ENCODE measurements around the gene TRIP13. TPM values are rescaled to one million over a fixed set of nuclear protein-coding genes. Genes with fewer than 3 reads are reported as not detected.
"Not testable (repeated sequence)": the region's sequence is repeated elsewhere in the genome, so short reads cannot be mapped to it uniquely, and the experiment has no call there.

The TRIP13 gene
- total RNA-seq, 1 experiment from 2014 or later: 42.6 TPM

GRCh38 chr5:847736-848135 lies 44.9 kb upstream of the TRIP13 start:
- peaks cover 0 to 11% (median 0%) of the 10 kb centered on the region in 3 experiments; a peak in 3 of 7 replicates for H3K36me3 Mint-ChIP-seq (ENCODE audit: insufficient read depth in 1 of 3, low read depth in 3 of 3)
- H3K4me2 ChIP-seq (ENCODE audit: insufficient read depth, insufficient read length, low read length); DNase-seq: not testable (repeated sequence)

More at GRCh38 chr5:847736-848135, 44.9 kb upstream of the TRIP13 start:
- not testable (repeated sequence) for H3K4ac ChIP-seq (ENCODE audit: low read depth, low read length); H3K4me1 Mint-ChIP-seq; H2AFZ ChIP-seq (ENCODE audit: low read length); H2BK20ac ChIP-seq (ENCODE audit: low read depth, low read length, poor library complexity, severe bottlenecking); H2BK5ac ChIP-seq (ENCODE audit: insufficient read length, low read length); H4K20me1 ChIP-seq (ENCODE audit: control insufficient read depth, insufficient read depth, insufficient read length); H3K27ac ChIP-seq (ENCODE audit: insufficient read length, low read depth, low read length); H3K4me3 Mint-ChIP-seq; H3K4me1 ChIP-seq (ENCODE audit: insufficient read depth, low read length); H4K91ac ChIP-seq (ENCODE audit: insufficient read length, low read depth, low read length); H3K9ac ChIP-seq (ENCODE audit: extremely low read depth, insufficient read length, low read length); H3K14ac ChIP-seq (ENCODE audit: insufficient read depth, low read length); H3K27me3 ChIP-seq (ENCODE audit: insufficient read depth, low read length); H3K9me3 ChIP-seq (ENCODE audit: control insufficient read depth, low read depth, low read length); H3K18ac ChIP-seq (ENCODE audit: insufficient read length, low read depth, low read length); H3K23ac ChIP-seq (ENCODE audit: insufficient read length, low read depth, low read length); H2BK120ac ChIP-seq (ENCODE audit: low read depth, low read length, poor library complexity, severe bottlenecking); H3K79me1 ChIP-seq (ENCODE audit: insufficient read depth, low read depth, low read length, poor library complexity, severe bottlenecking); H3K23me2 ChIP-seq (ENCODE audit: insufficient read length, low read depth, low read length, poor library complexity, severe bottlenecking); H3K56ac ChIP-seq (ENCODE audit: insufficient read length, low read depth, low read length); H3K27ac Mint-ChIP-seq; H2AK5ac ChIP-seq (ENCODE audit: insufficient read length, low read length); H3K79me2 ChIP-seq (ENCODE audit: insufficient read depth, low read length); H3K9me3 Mint-ChIP-seq; H3K27me3 Mint-ChIP-seq (ENCODE audit: low read depth); H3T11ph ChIP-seq (ENCODE audit: low read length); H2BK15ac ChIP-seq (ENCODE audit: low read depth, low read length); H4K8ac ChIP-seq (replicated peaks; ENCODE audit: insufficient read length, low read depth, low read length); H2BK12ac ChIP-seq (ENCODE audit: insufficient read length, low read depth, low read length); H4K5ac ChIP-seq (ENCODE audit: insufficient read length, low read depth, low read length)
- no CpG with 5 or more reads among the region's 7 CpGs for WGBS (ENCODE audit: extremely low coverage, insufficient read length, low lambda C conversion rate)

Data from H9 (cell line).